Mesenchymal stem cell (in vitro differentiated cells and primary cell): Measurements from ENCODE around the gene CYB561D1.
"Not testable (repeated sequence)": the region's sequence is repeated elsewhere in the genome, so short reads cannot be mapped to it uniquely, and the experiment has no call there.

Experiments
- DNase-seq: peaks from one replicate; pipeline ENCODE4 v3.0.0-alpha.2; 2013
- H2AFZ ChIP-seq: one replicate; pipeline ENCODE4 v1.6.1; 2013; ENCODE audit warnings: low read depth, mild to moderate bottlenecking, control low read depth, inconsistent platforms, low read length, moderate library complexity
- H2AK5ac ChIP-seq: 2 replicates; pipeline ENCODE4 v1.6.1; 2013; ENCODE audit warnings: low read length, moderate library complexity, mild to moderate bottlenecking, inconsistent platforms; ENCODE audit not compliant: severe bottlenecking
- H2BK120ac ChIP-seq: one replicate; pipeline ENCODE4 v1.6.1; 2013; ENCODE audit warnings: low read depth, mild to moderate bottlenecking, inconsistent platforms, low read length, moderate library complexity
- H2BK12ac ChIP-seq, 2 experiments: one replicate each; pipeline ENCODE4 v1.6.1; 2013; ENCODE audit warnings: inconsistent platforms in 2 of 2, low read length in 2 of 2, mild to moderate bottlenecking in 2 of 2, moderate library complexity in 2 of 2, control low read depth in 1 of 2
- H2BK15ac ChIP-seq: one replicate; pipeline ENCODE4 v1.6.1; 2013; ENCODE audit warnings: mild to moderate bottlenecking, low read depth, inconsistent platforms; ENCODE audit not compliant: poor library complexity, severe bottlenecking
- H2BK5ac ChIP-seq: 2 replicates; pipeline ENCODE4 v1.6.1; 2013; ENCODE audit warnings: low read depth, mild to moderate bottlenecking, low read length, control low read depth, inconsistent platforms; ENCODE audit not compliant: poor library complexity, severe bottlenecking
- H3K14ac ChIP-seq, 2 experiments: one replicate each; pipeline ENCODE4 v1.6.1; 2013; ENCODE audit warnings: inconsistent platforms in 2 of 2, low read length in 2 of 2, control low read depth in 1 of 2, mild to moderate bottlenecking in 1 of 2, moderate library complexity in 1 of 2
- H3K18ac ChIP-seq, 2 experiments: one replicate each; pipeline ENCODE4 v1.6.1; 2013; ENCODE audit warnings: inconsistent platforms in 2 of 2, low read length in 2 of 2, control low read depth in 1 of 2, low read depth in 1 of 2, mild to moderate bottlenecking in 1 of 2
- H3K23ac ChIP-seq, 2 experiments: one replicate each; pipeline ENCODE4 v1.6.1; 2013; ENCODE audit warnings: inconsistent platforms in 2 of 2, low read length in 2 of 2, mild to moderate bottlenecking in 2 of 2, moderate library complexity in 2 of 2, control low read depth in 1 of 2
- H3K27ac ChIP-seq: 2 replicates; pipeline ENCODE4 v1.5.1; 2013; ENCODE audit warnings: mild to moderate bottlenecking, moderate library complexity, low read length, control low read depth, inconsistent platforms; ENCODE audit not compliant: poor library complexity, severe bottlenecking
- H3K27me3 ChIP-seq, 2 experiments: 2 replicates each; pipeline versions ENCODE4 v1.6.1 to v1.7.0; 2013; ENCODE audit warnings: low read length in 2 of 2, mild to moderate bottlenecking in 2 of 2, moderate library complexity in 2 of 2, control low read depth in 1 of 2, inconsistent platforms in 1 of 2; ENCODE audit not compliant: control insufficient read depth in 1 of 2, insufficient read depth in 1 of 2
- H3K36me3 ChIP-seq, 2 experiments: 2 replicates each; pipeline versions ENCODE4 v1.6.1 to v1.7.0; 2013; ENCODE audit warnings: low read length in 2 of 2, control low read depth in 1 of 2, inconsistent platforms in 1 of 2, low read depth in 1 of 2, mild to moderate bottlenecking in 1 of 2; ENCODE audit not compliant: insufficient read depth in 2 of 2, control insufficient read depth in 1 of 2
- H3K4ac ChIP-seq, 2 experiments: one replicate each; pipeline ENCODE4 v1.6.1; 2013; ENCODE audit warnings: inconsistent platforms in 2 of 2, low read length in 2 of 2, mild to moderate bottlenecking in 2 of 2, moderate library complexity in 2 of 2, control low read depth in 1 of 2, low read depth in 1 of 2
- H3K4me1 ChIP-seq: 2 replicates; pipeline ENCODE4 v1.6.1; 2013; ENCODE audit warnings: low read depth, low read length, control low read depth; ENCODE audit not compliant: control insufficient read depth, insufficient read depth
- H3K4me2 ChIP-seq: 2 replicates; pipeline ENCODE4 v1.6.1; 2013; ENCODE audit warnings: low read length, mild to moderate bottlenecking, inconsistent platforms; ENCODE audit not compliant: poor library complexity, severe bottlenecking
- H3K4me3 ChIP-seq, 2 experiments: 2 replicates each; pipeline versions ENCODE4 v1.5.1 to v1.7.0; 2013; ENCODE audit warnings: low read length in 2 of 2, mild to moderate bottlenecking in 2 of 2, control low read depth in 1 of 2, low read depth in 1 of 2; ENCODE audit not compliant: insufficient read depth in 1 of 2
- H3K79me1 ChIP-seq: replicated peaks from 2 replicates; pipeline ENCODE4 v1.6.1; 2013; ENCODE audit warnings: mild to moderate bottlenecking, control low read depth, low read length, inconsistent platforms; ENCODE audit not compliant: poor library complexity, severe bottlenecking
- H3K9ac ChIP-seq: 2 replicates; pipeline ENCODE4 v1.7.0; 2013; ENCODE audit warnings: mild to moderate bottlenecking, low read length, moderate library complexity
- H3K9me3 ChIP-seq: 2 replicates; pipeline ENCODE4 v1.7.0; 2013; ENCODE audit warnings: mild to moderate bottlenecking, low read length; ENCODE audit not compliant: control insufficient read depth
- H4K8ac ChIP-seq: one replicate; pipeline ENCODE4 v1.6.1; 2013; ENCODE audit warnings: inconsistent platforms, mild to moderate bottlenecking, low read length, moderate library complexity
- H4K91ac ChIP-seq: one replicate; pipeline ENCODE4 v1.6.1; 2013; ENCODE audit warnings: mild to moderate bottlenecking, low read length, inconsistent platforms
- WGBS: methylation state at CpG from one replicate; pipeline ENCODE4 v1.1.7; 2013; ENCODE audit warnings: mixed read lengths; 5-methylcytosine and 5-hydroxymethylcytosine counted together

Gene CYB561D1

DNA sequence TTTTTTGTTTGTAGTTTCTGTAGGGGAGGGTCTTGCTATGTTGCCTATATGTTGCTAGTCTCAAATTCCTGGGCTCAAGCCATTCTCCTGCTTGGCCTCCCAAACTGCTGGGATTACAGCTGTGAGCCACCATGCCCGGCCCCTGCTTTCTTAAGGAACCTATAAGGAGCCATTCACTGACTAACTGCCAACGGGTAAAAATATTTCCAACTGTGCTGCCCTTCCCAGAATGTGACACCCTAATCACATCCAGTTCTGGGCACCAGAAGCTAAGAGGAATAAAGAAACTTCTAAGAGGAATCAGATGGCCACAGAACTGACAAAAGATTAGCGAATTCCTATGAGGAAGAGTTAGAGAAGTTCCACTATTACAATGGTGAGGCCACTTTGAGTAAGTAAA is 21.1 kb upstream of the CYB561D1 start:
- Histone ChIP-seq H3K9me3 (no peaks in the 10 kb centered on the region), H2BK15ac (no peak overlapping the region), H3K4ac (no peak overlapping the region), H4K91ac (no peak overlapping the region), H3K4me2 (no peak overlapping the region), H3K79me1 (no peaks in the 10 kb centered on the region), H2AK5ac (no peak overlapping the region), H4K8ac (no peak overlapping the region), H2BK5ac (no peak overlapping the region), H3K14ac (no peak overlapping the region), H2BK120ac (no peak overlapping the region), H3K23ac (no peak overlapping the region), H3K9ac (no peak overlapping the region), H3K18ac (no peak overlapping the region), H2BK12ac (no peak overlapping the region), H3K4me1 (no peaks in the 10 kb centered on the region), H3K4me3 (no peak overlapping the region), H2AFZ (no peak overlapping the region), H3K27ac (no peak overlapping the region), H3K27me3 (peaks cover 0 to 90% of the 10 kb centered on the region in 2 experiments), H3K36me3 (peaks cover 0 to 29% of the 10 kb centered on the region in 2 experiments)
- WGBS: 51% methylated on average over 3 of the region's 3 CpGs
- no peak for DNase-seq

DNA sequence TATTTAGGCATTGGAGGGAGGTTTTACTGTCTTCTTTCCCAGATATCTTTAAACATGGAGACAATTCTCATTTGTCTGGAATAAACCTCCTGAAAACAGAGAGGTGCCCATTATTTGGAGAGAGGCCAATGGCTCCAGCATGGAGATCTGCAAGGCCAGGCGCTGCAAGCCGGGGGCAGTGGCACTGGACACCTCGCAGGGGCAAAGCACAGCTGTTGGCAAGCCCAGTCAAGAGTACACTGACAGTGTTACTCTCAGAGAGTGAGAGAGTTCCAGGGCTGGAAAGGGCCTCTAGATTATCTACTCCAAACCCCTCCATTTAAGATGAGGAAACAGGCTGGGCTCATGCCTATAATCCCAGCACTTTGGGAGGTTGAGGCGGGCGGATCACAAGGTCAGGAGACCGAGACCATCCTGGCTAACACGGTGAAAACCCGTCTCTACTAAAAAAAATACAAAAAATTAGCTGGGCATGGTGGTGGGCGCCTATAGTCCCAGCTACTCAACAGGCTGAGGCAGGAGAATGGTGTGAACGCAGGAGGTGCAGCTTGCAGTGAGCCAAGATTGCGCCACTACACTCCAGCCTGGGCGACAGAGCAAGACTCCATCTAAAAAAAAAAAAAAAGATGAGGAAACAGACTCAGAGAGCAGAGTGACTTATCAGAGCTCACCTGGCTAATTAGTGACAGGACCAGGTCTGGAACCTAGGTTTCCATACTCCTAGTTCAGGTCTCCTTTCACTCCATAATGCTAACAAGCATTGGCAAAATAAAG is 20.4 kb upstream of the CYB561D1 start:
- H3K36me3 ChIP-seq: peaks cover 0 to 30% of the 10 kb centered on the region in 2 experiments
- not testable (repeated sequence) for DNase-seq, H3K4me1 ChIP-seq, H2AFZ ChIP-seq, H2BK15ac ChIP-seq, H3K9ac ChIP-seq, H3K4me3 ChIP-seq, H2AK5ac ChIP-seq, H2BK5ac ChIP-seq, H3K18ac ChIP-seq, H3K79me1 ChIP-seq, H3K9me3 ChIP-seq, H3K4ac ChIP-seq, H4K91ac ChIP-seq, H4K8ac ChIP-seq, H3K23ac ChIP-seq, H3K27ac ChIP-seq, H2BK120ac ChIP-seq, H2BK12ac ChIP-seq, H3K14ac ChIP-seq, H3K4me2 ChIP-seq
- WGBS: 84% methylated on average over 12 of the region's 12 CpGs
- peaks cover 0 to 90% of the 10 kb centered on the region in 2 experiments for H3K27me3 ChIP-seq

DNA sequence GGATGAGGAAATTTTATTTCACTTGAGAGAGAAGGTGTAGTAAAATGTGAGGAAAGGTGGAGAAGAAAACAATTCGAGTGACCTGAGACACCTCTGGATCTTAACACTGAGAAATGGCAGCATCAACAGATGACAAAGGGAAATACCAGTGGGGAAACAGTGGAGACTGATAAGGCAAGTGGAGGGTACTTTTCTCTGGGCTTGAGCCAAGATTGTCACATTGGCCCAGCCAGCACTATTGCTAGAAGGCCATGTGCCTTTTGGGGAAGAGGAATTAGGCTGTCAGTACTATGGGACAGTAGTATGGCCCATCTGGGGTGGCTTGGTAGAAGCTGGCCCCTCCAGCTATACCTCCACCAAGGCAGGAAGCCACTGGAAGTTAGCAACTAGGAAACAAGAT is 19.2 kb upstream of the CYB561D1 start:
- no peak overlapping the region for H3K9ac ChIP-seq
- H2AK5ac ChIP-seq: no peak overlapping the region
- peak overlapping the region; percentile 54 for H4K91ac ChIP-seq
- H3K14ac ChIP-seq: no peak overlapping the region
- peaks cover 0 to 91% of the 10 kb centered on the region in 2 experiments for H3K27me3 ChIP-seq
- 83% methylated on average over 1 of the region's 1 CpG for WGBS
- H3K4me3 ChIP-seq: no peak overlapping the region
- no peak overlapping the region for H3K27ac ChIP-seq
- no peak overlapping the region for H2BK15ac ChIP-seq
- H3K4ac ChIP-seq: no peak overlapping the region
- no peak overlapping the region for H2BK12ac ChIP-seq
- peak overlapping the region; percentile 7 for H4K8ac ChIP-seq
- no peak overlapping the region for H3K23ac ChIP-seq
- H3K4me1 ChIP-seq: no peaks in the 10 kb centered on the region
- no peaks in the 10 kb centered on the region for H3K79me1 ChIP-seq
- H2BK120ac ChIP-seq: no peak overlapping the region
- no peak overlapping the region for H3K4me2 ChIP-seq
- peaks cover 0 to 36% of the 10 kb centered on the region in 2 experiments for H3K36me3 ChIP-seq
- no peak overlapping the region for H2AFZ ChIP-seq
- H3K9me3 ChIP-seq: no peaks in the 10 kb centered on the region
- DNase-seq: no peak
- H3K18ac ChIP-seq: no peak overlapping the region
- H2BK5ac ChIP-seq: no peak overlapping the region

DNA sequence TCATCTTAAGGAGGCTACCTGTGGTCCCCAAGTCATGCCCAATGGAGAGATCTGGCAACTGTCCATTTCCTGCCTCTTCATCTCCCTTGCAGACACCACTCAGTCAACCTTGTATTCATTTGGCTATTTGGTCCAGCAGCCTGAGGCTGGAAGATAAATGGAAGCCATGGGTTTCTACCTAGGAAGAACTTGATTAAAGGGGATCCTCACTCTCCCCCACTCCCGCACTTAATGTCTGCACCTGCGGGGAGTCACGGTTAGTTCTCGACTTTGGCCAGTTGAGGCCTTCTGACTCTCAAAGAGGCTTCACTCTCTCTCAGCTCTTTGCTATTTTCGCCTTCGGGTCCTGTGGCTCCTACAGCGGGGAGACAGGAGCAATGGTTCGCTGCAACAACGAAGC is 18.6 kb upstream of the CYB561D1 start:
- no peak overlapping the region for H2BK12ac ChIP-seq
- H3K36me3 ChIP-seq: peaks cover 0 to 42% of the 10 kb centered on the region in 2 experiments
- no peaks in the 10 kb centered on the region for H3K4me1 ChIP-seq
- H2AFZ ChIP-seq: no peak overlapping the region
- no peak overlapping the region for H3K23ac ChIP-seq
- H3K9ac ChIP-seq: no peak overlapping the region
- no peaks in the 10 kb centered on the region for H3K9me3 ChIP-seq
- WGBS: 85% methylated on average over 9 of the region's 9 CpGs
- H2AK5ac ChIP-seq: no peak overlapping the region
- H4K91ac ChIP-seq: no peak overlapping the region
- H2BK120ac ChIP-seq: no peak overlapping the region
- no peak overlapping the region for H2BK5ac ChIP-seq
- H3K14ac ChIP-seq: no peak overlapping the region
- H3K27me3 ChIP-seq: peaks cover 0 to 91% of the 10 kb centered on the region in 2 experiments
- DNase-seq: no peak
- no peak overlapping the region for H3K18ac ChIP-seq
- no peak overlapping the region for H3K4me3 ChIP-seq
- H3K27ac ChIP-seq: no peak overlapping the region
- no peak overlapping the region for H4K8ac ChIP-seq
- no peak overlapping the region for H3K4me2 ChIP-seq
- H2BK15ac ChIP-seq: no peak overlapping the region
- H3K4ac ChIP-seq: no peak overlapping the region
- H3K79me1 ChIP-seq: no peaks in the 10 kb centered on the region
